Nephron progenitor cell (in vitro differentiated cells): Measurements from ENCODE around the gene WDR72.
A peak's percentile ranks its signal among the peaks of the same experiment; 100 is the strongest.

Source experiments
- DNase-seq: peaks from one replicate; pipeline ENCODE4 v3.0.0; 2021
- H3K27ac Mint-ChIP-seq: 2 replicates; pipeline ENCODE4 v1.8.0; 2021; ENCODE audit warnings: mild to moderate bottlenecking, moderate library complexity, mixed read lengths
- H3K27me3 Mint-ChIP-seq: 2 replicates; pipeline ENCODE4 v1.8.0; 2021; ENCODE audit warnings: mild to moderate bottlenecking, low read depth, mixed read lengths; ENCODE audit not compliant: poor library complexity
- H3K36me3 Mint-ChIP-seq: 2 replicates; pipeline ENCODE4 v1.8.0; 2021; ENCODE audit warnings: low read depth, mixed read lengths
- H3K4me1 Mint-ChIP-seq: 2 replicates; pipeline ENCODE4 v1.8.0; 2021; ENCODE audit warnings: mixed read lengths
- H3K4me3 Mint-ChIP-seq: 2 replicates; pipeline ENCODE4 v1.8.0; 2021; ENCODE audit warnings: mild to moderate bottlenecking, moderate library complexity, mixed read lengths
- H3K9me3 Mint-ChIP-seq: 2 replicates; pipeline ENCODE4 v1.8.0; 2021; ENCODE audit warnings: mild to moderate bottlenecking, moderate library complexity, mixed read lengths
- CTCF ChIP-seq: fragments of 200-600 bp; sonication (generic); IDR thresholded peaks from 2 replicates; pipeline ENCODE4 v1.5.0; 2021; ENCODE audit warnings: antibody characterized with exemption

Gene WDR72

GRCh38 chr15:53490341-53490740, 269.1 kb downstream of the WDR72 start:
- Mint-ChIP-seq H3K4me3 (no peak overlapping the region), H3K9me3 (peaks cover 5% of the 10 kb centered on the region), H3K4me1 (no peaks in the 10 kb centered on the region), H3K36me3 (no peaks in the 10 kb centered on the region), H3K27me3 (no peaks in the 10 kb centered on the region), H3K27ac (no peak overlapping the region)
- DNase-seq: no peak
- TF ChIP-seq CTCF: no peak

GRCh38 chr15:53482055-53482454, 277.4 kb downstream of the WDR72 start:
- no peak for DNase-seq
- Mint-ChIP-seq H3K27me3 (peaks cover 4% of the 10 kb centered on the region), H3K4me1 (no peaks in the 10 kb centered on the region), H3K27ac (no peak overlapping the region), H3K4me3 (no peak overlapping the region), H3K9me3 (no peaks in the 10 kb centered on the region), H3K36me3 (no peaks in the 10 kb centered on the region)
- TF ChIP-seq CTCF: no peak

- no peak for DNase-seq
- Mint-ChIP-seq H3K36me3 (no peaks in the 10 kb centered on the region), H3K9me3 (no peaks in the 10 kb centered on the region), H3K4me1 (no peaks in the 10 kb centered on the region), H3K27ac (no peak overlapping the region), H3K4me3 (no peak overlapping the region), H3K27me3 (no peaks in the 10 kb centered on the region)
- no peak for TF ChIP-seq CTCF
These were observed 281.3 kb downstream of the WDR72 start for GRCh38 chr15:53477981-53478766.

- H3K36me3 Mint-ChIP-seq: no peaks in the 10 kb centered on the region
These were observed 285.6 kb downstream of the WDR72 start for GRCh38 chr15:53473886-53474285.

GRCh38 chr15:53473435-53473834, 286.0 kb downstream of the WDR72 start:
- TF ChIP-seq CTCF: no peak
- Mint-ChIP-seq H3K4me1 (peaks cover 7% of the 10 kb centered on the region), H3K36me3 (no peaks in the 10 kb centered on the region), H3K27ac (no peak overlapping the region), H3K27me3 (peaks cover 3% of the 10 kb centered on the region), H3K4me3 (no peak overlapping the region), H3K9me3 (peaks cover 5% of the 10 kb centered on the region)
- no peak for DNase-seq

More at GRCh38 chr15:53473886-53474285, 285.6 kb downstream of the WDR72 start:
- Mint-ChIP-seq H3K4me1 (peaks cover 7% of the 10 kb centered on the region), H3K27ac (no peak overlapping the region), H3K4me3 (no peak overlapping the region), H3K27me3 (peaks cover 3% of the 10 kb centered on the region), H3K9me3 (peaks cover 5% of the 10 kb centered on the region)
- DNase-seq: no peak
- TF ChIP-seq CTCF: no peak

- Mint-ChIP-seq H3K9me3 (peaks cover 8% of the 10 kb centered on the region), H3K27me3 (peaks cover 3% of the 10 kb centered on the region), H3K4me3 (no peak overlapping the region), H3K4me1 (peaks cover 7% of the 10 kb centered on the region), H3K27ac (peak overlapping the region; percentile 37), H3K36me3 (no peaks in the 10 kb centered on the region)
- TF ChIP-seq CTCF: no peak
- DNase-seq: no peak
These were observed 286.6 kb downstream of the WDR72 start for GRCh38 chr15:53472883-53473282.
